GM18951 (cell line): ENCODE results near the gene FGF21.
A peak's percentile ranks its signal among the peaks of the same experiment; 100 is the strongest.
"Not testable (repeated sequence)": the region's sequence is repeated elsewhere in the genome, so short reads cannot be mapped to it uniquely, and the experiment has no call there.

Experiments used
- POLR2A ChIP-seq: IDR thresholded peaks from 4 replicates; pipeline ENCODE4 v1.6.1; 2011; ENCODE audit warnings: mild to moderate bottlenecking; ENCODE audit not compliant: insufficient read length, insufficient read depth; ENCODE audit errors: extremely low read depth
- in situ Hi-C: fragments of 300-500 bp; cut with MboI; formaldehyde crosslinking; loops from one replicate; pipeline ENCODE4 v1.12.0; 2022; ENCODE audit warnings: low sequenced_read_pairs, mixed read lengths, inconsistent platforms; ENCODE audit not compliant: unreplicated experiment

FGF21 gene

DNA sequence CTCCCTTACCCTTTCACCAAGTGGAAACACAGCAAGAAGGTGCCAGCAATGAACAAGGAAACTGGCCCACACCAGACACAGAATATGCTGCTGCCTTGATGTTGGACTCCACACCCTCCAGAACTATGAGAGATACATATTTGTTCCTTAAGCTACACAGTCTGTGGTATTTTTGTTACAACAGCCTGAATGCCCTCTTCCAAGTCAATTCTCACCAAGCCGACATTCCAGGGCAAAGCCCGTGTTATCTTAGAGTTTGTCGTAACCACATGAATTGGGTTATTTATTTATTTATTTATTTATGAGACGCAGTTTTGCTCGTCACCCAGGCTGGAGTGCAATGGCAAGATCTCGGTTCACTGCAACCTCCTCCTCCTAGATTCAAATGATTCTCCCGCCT lies 14.9 kb downstream of the FGF21 start:
- in situ Hi-C loops, result no loop called here
- TF ChIP-seq POLR2A, result no peak

DNA sequence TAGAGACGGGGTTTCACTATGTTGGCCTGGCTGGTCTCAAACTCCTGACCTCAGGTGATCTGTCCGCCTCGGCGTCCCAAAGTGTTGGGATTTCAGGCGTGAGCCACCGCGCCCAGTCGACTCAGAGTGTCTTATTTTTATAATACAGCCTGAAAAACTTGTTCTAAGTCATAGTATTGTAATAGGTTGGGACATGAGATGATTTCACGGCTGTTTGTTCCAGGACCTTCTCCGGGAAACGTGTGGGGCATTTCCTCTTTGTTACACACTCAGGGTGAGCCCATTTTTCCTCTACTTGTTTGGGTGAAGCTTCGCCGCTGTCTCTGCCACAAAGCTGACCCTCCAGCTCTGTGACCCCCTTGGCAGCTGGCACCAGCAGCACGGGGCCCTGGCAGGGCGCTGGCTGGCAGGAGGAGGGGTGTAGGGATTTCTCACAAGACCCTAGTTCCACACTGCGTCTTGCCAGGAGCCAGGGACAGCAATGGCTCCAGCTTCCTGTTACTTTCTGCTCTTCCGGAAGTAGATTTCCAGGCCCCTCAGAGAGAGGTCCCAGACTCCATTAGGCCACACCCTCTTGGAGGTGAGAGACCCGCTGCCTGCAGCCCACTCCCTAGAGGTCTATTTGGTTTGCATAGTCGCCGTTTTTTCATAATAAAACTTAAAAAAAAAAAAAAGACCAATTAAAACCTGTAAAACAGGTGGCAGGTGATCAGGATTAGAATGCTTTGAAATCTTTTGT lies 15.6 kb downstream of the FGF21 start:
- TF ChIP-seq POLR2A, result no peak
- in situ Hi-C loops, result no loop called here

DNA sequence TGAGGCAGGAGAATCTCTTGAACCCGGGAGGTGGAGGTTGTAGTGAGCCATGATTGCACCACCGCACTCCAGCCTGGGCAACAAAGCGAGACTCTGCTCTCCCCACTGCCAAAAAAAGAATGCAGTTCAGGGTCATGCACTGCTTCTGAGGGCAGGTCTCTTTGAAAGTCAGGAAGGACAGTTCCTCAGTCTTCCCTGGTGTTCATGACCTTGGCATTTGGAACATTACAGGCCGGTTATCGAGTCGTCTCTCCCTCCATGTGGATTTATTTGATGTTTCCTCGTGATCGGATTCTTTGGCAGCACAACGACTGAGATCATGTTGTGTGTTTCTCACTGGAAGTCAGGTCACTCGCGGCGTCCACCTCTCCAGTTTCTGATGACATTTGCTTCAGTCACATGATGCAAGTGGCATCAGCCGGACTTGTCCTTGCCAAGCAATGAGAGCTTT lies 17.2 kb downstream of the FGF21 start:
- TF ChIP-seq POLR2A, result no peak
- in situ Hi-C loops, result no loop called here

DNA sequence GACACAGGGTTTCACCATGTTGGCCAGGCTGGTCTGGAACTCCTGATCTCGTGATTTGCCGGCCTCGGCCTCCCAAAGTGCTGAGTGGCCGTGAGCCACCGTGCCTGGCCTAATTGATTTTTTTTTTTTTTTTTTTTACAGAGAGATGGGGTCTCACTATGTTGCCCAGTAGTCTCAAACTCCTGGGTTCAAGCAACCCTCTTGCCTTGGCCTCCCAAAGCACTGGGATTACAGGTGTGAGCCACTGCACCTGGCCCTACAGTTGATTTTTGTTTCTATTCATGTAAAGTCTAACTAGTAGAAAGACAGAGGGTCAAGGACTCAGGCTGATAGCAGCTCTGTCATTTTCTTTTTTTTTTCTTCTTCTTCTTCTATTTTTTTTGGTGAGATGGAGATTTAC lies 21.8 kb downstream of the FGF21 start:
- no peak for TF ChIP-seq POLR2A
- in situ Hi-C loops, result no loop called here

DNA sequence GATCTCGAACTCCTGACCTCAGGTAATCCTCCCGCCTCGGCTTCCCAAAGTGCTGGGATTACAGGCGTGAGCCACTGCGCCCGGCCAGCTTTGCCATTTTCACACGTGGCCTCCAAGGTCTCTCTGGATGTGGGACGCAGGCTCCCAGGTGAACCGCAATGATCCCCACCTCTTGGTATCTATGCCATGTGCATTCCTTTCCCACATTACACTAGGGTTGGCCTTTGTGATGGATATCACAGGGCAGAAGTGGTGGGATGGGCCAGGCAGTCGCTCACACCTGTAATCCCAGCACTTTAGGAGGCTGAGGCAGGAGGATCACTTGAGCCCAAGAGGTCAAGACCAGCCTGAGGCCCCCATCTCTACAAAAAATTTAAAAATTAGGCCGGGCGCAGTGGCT lies 22.4 kb downstream of the FGF21 start:
- in situ Hi-C loops, result no loop called here
- no peak for TF ChIP-seq POLR2A

DNA sequence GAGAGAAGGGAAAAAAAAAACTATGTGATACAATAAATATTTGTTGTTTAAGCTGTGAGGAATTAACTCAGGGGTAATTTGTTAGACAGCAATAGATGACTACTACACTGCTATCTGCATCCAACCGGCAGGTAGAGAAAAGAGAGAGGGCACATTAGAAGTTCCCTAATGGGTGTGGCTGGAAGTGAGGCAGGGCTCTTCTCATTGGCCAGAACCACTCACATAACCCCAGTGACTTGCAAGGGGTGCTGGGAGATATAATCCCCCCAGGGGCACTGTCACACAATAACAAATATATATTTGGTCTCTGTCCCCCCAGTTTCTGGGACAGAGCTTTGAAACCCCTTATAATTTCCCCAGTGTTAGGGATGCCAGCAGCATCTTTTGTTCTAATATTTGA lies 24.3 kb downstream of the FGF21 start:
- no peak for TF ChIP-seq POLR2A
- in situ Hi-C loops, result no loop called here

DNA sequence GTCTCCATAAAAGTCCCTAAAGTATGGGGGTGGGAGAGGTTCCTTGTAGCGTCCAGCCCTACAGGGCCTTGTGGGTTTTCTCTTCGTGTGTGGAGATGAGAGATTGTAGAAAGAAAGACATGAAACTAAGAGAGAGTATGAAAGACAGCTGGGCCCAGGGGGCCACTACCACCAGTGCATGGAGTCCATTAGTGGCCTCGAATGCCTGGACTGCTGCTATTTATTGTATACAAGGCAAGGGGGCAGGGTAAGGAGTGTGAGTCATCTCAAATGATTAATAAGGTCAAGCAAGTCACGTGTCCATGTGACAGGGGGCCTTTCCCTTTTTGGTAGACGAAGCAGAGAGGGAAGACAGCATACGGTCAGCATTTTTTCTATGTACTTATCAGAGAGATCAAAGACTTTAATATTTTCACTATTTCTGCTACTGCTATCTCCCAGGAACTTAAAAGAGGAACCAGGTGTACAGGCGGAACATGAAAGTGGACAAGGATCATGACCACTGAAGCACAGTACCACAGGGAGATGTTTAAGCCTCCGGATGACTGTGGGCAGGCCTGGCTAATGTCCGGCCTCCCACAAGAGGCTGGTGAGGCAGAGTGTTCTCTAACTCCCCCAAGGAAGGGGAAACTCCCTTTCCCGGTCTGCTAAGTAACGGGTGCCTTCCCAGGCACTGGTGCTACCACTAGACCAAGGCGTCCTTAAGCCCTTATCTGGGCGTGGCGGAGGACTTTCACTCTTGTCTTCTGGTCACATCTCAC lies 25.5 kb downstream of the FGF21 start:
- in situ Hi-C loops, result no loop called here
- TF ChIP-seq POLR2A, result no peak

DNA sequence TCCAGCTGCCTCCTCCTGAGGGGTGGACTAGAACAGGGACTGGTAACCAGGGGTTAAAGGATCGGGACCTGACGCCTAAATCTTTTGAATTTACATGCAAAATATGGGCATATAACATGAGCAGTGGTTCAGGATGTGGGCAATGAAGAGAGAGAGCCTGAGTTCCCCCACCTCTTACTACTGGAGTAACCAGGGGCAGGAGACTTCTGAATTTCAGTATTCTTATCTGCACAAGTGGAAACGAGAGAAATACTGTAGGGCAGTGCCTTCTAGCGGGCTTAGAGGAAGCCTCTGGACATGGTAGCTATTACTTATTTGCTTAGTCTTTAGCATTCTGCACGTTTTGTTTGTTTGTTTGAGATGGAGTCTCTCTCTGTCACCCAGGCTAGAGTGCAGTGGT lies 29.2 kb downstream of the FGF21 start:
- no peak for TF ChIP-seq POLR2A
- in situ Hi-C loops, result no loop called here

DNA sequence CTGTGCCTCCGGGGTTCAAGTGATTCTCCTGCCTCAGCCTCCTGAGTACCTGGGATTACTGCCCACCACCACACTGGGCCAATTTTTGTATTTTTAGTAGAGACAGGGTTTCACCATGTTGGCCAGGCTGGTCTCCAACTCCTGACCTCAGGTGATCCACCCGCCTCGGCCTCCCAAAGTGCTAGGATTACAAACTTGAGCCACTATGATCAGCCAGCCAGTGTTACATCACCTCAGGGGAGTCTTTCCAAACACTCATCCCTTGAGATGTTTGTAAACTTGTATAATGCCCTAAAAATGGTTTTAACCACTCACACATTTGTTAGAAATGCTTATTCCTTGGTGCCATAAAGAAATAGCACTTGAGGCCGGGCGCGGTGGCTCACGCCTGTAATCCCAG lies 31.1 kb downstream of the FGF21 start:
- in situ Hi-C loops, result not testable (repeated sequence)

DNA sequence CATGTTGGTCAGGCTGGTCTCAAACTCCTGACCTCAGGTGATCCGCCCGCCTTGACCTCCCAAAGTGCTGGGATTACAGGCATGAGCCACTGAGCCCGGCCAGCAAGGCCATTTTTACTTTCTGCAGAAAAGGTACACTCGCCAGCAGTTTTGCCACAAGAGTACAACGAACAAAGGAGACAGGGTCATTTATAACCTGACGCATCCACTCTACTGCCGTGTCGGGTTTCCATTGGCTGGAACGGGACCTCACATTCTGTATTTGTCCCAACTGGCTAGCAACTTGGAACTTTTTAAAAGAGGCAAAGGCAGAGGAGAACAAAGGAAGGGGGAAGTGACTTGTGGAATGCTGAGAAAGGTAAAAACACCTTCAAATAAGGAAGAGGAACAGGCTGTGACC lies 32.0 kb downstream of the FGF21 start:
- in situ Hi-C loops, result not testable (repeated sequence)

DNA sequence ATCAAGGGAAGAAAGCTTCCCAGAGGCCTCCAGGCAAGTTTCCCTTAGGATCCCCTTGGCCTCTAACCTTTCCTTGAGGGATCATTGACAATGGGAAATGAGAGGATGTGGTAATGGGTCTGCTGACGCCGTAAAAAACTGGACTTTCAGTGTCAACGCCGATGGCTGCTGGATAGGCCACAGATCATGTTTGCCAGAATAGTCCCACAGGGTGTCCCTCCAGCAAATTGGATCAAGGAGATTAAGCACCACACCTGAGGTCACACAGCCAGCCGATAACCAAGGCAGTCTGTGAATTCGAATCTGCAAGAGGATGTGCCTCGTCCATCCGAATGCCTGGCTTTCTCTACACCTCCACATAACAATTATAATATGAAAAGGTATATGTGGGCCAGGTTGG lies 37.9 kb downstream of the FGF21 start:
- in situ Hi-C loops, result loop anchor here (5.0 kb wide), 1 partner anchor 44 kb away; the partner anchor contains the start of gene HSD17B14
- TF ChIP-seq POLR2A, result no peak

DNA sequence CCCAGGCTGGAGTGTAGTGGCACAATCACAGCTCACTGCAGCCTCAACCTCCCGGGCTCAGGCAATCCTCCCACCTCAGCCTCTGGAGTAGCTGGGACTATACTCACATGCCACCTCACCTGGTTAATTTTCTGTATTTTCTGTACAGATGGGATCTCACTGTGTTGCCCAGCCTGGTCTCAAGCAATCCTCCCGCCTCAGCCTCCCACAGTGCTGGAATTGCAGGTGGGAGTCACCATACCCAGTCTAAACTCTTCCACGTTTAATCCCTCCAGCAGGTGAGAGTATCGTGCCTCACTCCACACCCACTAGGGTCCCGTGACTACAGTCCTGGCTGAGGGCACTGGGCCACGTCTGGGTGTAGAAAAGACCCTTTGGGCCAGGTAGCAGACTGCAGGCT lies 39.0 kb downstream of the FGF21 start:
- in situ Hi-C loops, result loop anchor here (5.0 kb wide), 1 partner anchor 43 kb away; the partner anchor contains the start of gene HSD17B14

DNA sequence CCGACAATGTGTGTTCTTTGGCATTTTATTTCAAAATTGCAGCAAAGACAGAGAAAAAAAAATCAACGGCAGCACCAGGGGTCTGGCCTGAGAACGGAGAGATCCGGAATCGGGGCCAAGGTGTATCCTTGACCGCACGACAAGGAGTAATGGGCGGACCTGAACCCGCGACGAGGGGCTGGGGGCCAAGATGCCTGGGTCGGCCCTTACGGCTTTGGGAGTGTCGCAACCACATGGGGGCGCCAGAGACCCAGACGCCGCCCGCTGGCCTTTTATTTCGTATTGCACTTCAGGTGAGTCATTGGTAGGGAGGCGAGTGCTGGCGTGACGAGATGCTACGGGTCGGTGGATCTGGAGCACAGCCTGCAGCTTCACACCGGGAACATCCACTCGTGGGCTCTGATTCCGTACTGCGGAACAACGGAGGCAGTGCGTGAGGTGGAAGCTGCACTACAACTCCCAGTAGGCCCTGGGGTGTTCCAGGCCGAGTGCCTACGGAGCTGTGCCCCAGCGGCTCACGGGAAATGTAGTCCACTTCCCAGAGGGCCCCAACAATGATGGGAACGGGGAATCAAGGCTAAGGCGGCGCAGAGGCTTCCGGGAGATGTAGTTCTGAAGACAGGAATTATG lies 39.8 kb downstream of the FGF21 start:
- peak; percentile 44 for TF ChIP-seq POLR2A
- in situ Hi-C loops, result no loop called here

More for the DNA sequence above, 39.0 kb downstream of the FGF21 start:
- TF ChIP-seq POLR2A, result no peak

DNA sequence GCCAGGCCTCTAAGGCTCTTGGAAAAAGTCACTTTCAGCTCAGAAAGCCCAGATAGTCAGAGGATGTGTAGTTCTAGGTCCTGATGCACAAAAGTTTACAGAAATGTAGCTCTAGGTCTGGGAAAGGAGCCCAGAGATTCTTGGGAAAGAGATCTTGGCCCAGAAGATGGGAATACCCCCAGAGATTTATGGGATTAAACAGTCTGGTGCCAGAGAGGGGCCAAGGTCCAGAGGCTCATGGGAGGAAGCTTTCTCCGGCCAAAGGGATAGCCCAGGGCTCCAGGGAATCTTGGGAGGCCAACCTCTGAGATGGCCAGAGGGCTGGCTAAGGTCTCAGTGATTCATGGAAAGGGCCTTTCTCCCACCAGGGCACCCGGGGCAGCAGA lies 40.4 kb downstream of the FGF21 start:
- TF ChIP-seq POLR2A, result no peak
- in situ Hi-C loops, result no loop called here
